ENCODE data around the gene SRD5A3. TPM values are rescaled to one million over a fixed set of nuclear protein-coding genes. Genes with fewer than 3 reads are reported as not detected.

SRD5A3 gene
- total and polyA plus RNA-seq, 9 of the 15 experiments (the other 6 are each of a cell fraction or from before 2014, with no cell fraction given): 2.5 to 37.0 (median 13.3) TPM

- TF ChIP-seq ATF3 (IDR thresholded peaks at IDR 0.05) (no peak), ATF3 (CRISPR knock-in tag; conservative IDR thresholded peaks at IDR 0.05) (no peak), HDAC8 (tag; IDR thresholded peaks at IDR 0.05) (no peak), ZNF143 (CRISPR knock-in tag; IDR thresholded peaks at IDR 0.05) (no peak), ZNF778 (CRISPR knock-in tag; IDR thresholded peaks at IDR 0.05) (no peak), TRIM25 (IDR thresholded peaks at IDR 0.05; ENCODE audit: borderline replicate concordance) (no peak), HMGXB4 (CRISPR knock-in tag; IDR thresholded peaks at IDR 0.05) (no peak), WHSC1 (IDR thresholded peaks at IDR 0.05; ENCODE audit: low read length) (no peak)
Measured at GRCh38 chr4:55337944-55338343, 8.1 kb upstream of the SRD5A3 start (continued).
